HUDEP-2 (cell line): ENCODE data around the gene CDKAL1.
"Not testable (repeated sequence)": the region's sequence is repeated elsewhere in the genome, so short reads cannot be mapped to it uniquely, and the experiment has no call there.

ENCODE experiments used
- DNase-seq, 76 experiments: peaks; one replicate each; lab custom pipeline; 2025; ENCODE audit not compliant: unreplicated experiment in 76 of 76; lab: John Stamatoyannopoulos, UW

Gene CDKAL1

DNA sequence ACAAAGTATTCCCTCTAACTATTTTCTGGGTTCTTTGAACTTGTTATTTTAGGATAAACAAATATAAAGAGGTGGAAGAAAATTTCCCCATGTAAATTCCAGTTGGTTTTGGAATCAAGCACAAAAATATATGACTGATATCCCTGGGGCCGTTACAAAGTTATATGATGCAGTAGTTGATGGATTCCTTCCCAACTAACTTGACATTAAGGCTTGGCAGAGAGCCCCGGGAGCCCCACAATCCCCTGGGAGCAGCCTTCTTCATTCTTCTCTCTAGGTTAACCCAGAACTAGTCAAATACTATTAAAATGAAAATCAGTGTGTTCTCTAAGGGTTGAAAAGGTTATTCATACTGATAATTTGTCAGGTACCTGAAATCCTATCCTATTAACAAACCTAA lies 550.4 kb downstream of the CDKAL1 start:
- no peak for DNase-seq

DNA sequence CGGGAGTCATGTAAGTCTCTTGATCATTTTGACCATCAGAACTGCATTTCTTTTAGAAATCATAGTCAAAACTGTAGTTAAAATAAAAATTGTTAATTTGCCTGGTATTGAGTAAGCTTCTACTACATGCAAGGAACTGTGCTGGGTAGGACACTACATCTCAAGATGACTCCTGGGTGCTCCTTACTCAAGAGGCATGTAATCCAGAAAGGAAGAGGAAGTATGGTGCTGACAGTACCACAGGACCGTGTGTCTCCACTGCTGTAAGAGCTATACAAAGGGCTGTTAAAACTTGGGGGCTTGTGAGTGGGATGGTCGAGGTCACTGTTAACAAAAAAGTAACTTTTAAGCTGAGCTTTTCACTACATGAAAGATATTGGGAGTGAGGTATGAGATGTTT lies 551.0 kb downstream of the CDKAL1 start:
- DNase-seq: no peak

DNA sequence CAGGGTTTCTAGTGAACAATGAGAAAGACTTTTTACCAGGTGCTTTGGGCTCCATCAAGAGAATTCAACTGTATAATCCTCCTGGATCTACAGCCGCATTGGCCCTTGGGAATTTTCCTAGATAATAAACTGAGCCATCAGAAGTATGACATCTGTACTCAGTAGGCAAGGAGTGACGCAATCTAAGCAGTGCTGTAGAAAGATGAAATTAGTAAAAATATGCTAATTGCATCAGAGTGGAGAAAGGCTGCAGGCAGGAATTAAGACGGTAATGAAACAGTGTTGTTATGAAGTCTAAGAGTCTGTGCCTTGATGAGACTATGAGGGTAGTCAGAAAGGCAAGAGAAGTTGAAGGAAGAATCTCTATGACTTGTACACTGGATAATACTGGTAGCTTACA lies 551.4 kb downstream of the CDKAL1 start:
- no peak for DNase-seq

DNA sequence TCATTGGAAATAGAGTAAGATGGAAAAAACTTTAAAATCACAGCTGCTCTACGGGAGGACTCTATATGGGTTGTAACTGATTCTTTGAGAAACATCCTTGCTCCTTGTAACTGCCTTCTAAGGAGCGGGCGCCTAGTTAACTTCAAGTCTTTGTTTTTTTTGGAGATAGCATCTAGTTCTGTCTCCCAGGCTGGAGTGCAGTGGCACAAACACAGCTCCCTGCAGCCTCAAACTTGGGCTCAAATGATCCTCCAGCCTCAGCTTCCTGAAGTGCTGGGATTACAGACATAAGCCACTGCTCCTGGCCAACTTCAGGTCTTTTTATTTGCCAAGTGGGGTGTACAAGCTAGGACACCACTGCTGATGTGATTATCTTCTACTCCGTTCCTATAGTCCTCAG lies 552.9 kb downstream of the CDKAL1 start:
- DNase-seq: no peak

DNA sequence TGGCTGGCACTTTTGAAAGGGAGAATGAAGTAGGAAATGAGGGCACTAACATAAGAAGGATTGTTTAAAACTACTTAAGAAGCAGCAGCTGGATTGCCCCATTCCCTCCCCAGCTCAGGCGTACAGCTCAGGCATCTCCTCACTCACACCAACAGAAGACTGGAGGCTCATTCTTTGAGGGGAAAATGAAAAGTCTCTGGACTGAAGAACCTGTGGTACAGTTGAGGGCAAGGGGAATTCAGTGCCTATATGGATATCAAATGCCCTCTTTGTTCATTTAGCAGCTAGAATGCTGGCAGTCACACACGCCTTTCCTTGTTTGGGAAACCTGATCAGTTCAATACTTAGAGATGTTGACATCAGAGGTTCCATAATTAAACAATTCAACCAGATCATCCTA lies 557.2 kb downstream of the CDKAL1 start:
- no peak for DNase-seq

DNA sequence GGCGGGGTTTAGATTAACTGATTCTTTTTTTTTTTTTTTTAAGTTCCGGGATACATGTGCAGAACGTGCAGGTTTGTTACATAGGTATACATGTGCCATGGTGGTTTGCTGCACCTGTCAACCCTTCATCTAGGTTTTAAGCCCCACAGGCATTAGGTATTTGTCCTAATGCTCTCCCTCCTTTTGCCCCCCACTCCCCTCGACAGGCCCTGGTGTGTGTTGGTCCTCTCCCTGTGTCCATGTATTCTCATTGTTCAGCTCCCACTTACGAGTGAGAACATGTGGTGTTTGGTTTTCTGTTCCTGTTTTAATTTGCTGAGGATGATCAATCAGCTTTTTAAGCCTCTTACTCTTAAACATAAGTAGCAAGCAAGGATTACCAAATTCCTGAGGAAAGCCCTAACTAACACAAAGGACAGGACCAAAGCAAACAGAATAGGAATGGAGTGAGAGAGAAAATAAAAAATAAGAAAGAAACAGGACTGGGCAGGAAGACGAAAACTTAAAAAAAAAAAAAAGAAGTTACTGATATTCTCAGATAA lies 558.0 kb downstream of the CDKAL1 start:
- DNase-seq: not testable (repeated sequence)

DNA sequence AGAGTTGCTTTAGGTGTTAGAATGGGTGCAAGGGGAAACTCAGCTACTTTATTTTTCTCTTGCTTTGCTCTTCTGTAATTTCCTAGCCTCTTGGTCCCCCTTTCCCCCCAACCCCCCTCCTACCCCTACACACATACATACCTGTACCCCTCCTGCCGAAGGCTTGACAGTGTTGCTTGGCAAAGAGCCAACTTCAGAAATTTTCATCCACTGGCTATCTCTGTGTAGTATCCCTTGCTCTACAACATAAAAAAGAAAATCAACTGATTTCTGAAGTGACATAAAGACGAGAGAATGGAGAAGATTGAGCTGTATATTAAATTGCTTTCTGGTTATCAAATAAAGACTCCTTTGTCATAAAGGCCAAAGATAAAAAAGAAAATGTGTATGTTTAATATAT lies 561.2 kb downstream of the CDKAL1 start:
- no peak for DNase-seq

DNA sequence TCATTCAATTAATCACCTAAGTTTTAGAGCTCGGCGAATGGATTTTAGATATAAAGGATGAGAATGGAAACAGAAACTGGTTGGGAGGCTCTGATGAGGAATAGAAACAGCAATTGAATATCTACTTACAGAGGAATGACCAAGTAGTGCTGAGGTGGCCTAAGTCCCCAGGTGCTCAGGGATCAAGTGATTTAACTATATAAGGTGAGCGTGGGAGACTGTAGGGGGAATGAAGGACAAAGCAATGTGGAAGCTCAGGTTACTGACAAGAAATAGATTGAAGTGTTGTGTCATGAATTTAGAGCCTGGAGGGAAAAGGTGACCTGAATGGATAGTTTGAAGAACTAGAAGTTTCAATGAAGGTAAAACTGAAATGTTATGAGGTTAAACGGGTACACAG lies 563.9 kb downstream of the CDKAL1 start:
- DNase-seq: no peak

DNA sequence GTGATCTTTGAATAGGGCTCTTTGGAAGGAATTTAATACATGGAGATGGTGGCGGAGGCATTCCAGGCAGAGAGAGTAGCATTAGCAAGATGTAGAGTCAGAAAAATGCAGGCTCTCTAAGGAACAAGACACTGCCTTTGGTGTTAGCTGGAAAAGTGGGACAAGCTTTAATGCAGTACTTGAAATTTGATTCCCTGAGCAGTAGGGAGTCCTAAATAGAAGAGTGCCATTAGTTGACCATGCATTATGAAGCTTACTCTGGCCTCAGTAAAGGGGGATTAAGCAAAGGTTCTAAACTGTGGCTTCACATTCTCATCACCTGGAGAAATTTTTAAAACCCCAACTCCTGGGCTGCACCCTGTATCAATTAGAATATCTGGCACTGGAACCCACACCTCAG lies 564.5 kb downstream of the CDKAL1 start:
- no peak for DNase-seq

DNA sequence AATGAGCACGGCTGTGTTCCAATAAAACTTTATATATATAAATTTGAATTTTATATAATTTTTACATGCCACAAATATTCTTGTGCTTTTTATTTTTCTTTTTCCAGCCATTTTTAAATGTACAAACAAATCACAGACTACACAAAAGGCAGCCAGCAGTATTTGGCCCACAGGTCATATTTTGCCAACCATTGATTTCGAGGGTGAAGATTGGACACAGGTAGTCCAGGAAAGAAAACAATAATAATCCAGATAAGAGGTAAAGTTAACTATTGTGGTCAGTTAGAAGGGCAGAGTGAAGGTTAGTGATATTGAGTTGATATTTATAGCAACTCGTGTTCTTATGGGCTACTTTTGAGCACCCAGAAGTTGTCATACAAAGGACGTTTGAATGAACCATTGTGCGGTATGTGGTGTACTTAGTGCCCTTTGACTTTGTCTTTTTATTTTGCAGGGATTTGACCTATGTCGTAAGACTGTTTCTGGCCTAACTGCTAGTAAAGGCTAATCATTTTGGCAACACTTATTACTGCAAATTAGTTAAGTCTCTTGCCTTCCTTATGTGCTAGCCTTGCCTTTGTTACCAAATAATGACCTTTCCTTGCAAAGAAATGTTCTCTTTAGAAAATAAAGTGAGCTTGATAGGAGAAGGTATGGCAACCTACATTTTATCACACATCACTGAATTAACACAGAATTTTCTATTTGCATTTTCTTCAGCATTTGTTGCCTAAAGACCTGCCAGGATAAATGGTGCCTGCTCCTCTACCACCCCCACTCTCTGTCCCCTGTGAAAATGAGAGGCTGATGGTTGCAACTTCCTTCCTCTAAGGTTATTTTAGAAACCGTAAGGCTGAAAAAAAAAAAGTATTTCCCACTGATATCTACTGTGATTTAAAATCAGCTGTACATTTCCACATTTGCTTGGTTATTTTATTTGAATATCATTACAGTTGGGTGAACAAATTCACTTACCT lies 565.4 kb downstream of the CDKAL1 start:
- DNase-seq: no peak

DNA sequence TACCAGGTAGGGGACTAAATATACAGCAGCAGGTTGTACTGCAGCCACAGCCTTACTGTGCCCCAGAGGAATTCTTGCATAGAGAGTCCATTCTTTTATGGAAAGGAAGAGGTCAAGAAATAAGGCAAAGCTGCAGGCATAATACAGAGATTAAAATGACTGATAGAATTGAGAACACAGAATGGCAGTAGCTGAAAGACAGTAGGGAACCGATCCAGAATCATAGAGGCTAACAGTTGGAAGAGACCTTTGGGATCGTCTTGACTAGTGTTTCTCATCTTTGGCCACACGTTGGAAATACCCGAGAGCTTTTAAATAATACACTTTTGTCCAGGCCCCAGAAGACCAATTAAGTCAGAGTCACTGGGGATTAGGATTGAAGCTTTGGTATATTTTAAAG lies 566.7 kb downstream of the CDKAL1 start:
- DNase-seq: no peak

DNA sequence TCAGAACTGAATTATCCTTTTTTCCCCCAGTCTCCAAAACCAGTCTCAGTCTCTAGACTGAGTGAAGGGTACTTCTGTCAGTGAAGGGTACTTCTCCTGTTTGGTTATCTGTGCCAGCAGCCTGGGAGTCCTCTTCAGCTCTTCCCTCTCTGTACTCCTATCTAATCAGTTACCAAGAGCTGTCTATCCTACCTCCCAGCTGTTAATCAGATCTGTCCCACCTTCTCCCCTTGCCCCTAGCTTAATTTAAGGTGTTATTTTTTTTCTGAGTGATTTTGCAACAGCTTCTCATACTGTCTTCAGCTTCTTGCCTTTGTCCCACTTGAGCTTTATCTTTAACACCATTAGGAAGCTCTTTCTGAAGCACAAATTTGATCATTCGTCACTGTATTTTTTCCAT lies 567.4 kb downstream of the CDKAL1 start:
- DNase-seq: peak in 62 of 76 experiments; percentile 9 to 84 (median 41)

DNA sequence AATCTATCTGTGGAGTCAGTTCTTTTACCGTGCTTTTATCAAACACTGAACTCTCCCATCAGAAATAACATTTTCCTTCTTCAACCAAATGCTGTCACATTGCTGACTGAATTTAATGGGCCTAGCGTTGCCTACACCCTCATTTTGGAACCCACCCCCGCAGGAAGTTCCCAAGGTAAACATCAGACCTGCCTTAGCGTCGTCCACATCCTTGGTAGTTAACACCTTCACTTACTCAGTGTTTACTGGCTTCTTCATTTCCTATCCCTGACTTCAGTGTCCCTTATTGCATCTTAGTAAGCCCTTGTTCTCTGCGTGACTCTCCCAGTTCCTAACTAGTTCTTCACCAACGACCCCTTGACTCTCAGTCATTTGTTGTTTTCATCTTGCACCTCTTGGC lies 567.9 kb downstream of the CDKAL1 start:
- no peak for DNase-seq

DNA sequence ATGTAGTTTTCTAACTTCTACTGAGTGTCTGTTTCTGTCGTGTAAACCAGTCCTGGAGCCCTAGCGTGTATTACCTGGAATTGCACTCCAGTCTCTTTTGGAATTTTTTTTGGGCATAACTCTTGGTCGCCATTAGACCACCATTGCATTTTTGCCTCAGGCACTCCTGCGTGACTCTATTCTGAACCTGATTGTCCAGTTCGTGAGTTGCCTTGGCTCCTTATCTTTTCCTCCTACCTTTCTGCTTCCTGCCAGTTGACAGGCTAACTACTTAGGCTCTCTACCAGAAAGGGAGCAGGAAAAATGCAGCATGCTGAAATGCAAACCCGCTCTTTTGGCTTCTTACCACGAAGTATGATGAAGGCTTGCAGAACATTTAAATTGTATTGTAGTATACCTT lies 568.4 kb downstream of the CDKAL1 start:
- DNase-seq: no peak

DNA sequence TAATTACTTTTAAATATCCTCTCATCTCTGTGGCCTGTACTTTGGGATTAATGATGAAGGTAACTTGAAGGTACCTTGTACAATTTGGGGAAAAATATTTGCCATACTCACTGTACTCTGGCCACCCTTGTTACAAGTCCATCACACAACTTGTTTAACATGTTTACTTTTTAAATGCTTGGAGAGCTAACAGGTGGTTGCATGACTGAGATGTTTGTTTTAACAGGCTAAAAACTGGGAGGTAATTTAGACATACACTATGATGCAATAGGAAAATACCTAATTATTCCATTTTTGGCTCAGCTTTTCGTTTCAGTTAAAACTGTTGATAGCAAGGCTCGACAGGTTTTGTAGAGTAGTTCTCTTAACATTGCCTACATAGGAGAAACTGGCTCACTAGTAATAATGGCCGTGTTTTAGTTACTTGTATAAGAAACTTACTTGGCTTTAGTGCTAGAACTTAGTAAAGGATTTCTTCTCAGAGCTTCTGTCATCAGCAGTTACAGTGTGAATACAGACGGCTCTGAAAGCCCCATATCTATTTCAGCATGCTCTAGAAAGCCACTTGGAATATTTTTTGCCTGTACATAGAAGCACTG lies 569.5 kb downstream of the CDKAL1 start:
- no peak for DNase-seq

DNA sequence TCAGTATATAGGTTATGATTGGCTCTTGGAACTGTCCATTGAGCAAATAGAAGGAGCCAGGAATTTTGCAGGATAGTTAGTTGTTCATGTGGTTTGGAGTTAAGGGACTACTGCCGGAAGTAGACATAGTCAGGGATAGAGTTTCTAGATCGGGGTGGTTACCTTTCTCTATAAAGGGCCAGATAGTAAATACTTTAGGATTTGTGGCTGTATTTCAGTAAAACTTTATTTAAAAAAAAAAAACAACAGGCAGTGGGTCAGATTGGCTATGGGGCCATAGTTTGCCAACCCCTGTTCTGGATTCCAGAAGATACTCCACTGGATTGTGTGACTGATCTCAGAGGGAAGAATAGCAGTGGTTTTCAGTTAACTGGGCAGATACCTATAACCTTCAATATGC lies 570.0 kb downstream of the CDKAL1 start:
- DNase-seq: no peak

DNA sequence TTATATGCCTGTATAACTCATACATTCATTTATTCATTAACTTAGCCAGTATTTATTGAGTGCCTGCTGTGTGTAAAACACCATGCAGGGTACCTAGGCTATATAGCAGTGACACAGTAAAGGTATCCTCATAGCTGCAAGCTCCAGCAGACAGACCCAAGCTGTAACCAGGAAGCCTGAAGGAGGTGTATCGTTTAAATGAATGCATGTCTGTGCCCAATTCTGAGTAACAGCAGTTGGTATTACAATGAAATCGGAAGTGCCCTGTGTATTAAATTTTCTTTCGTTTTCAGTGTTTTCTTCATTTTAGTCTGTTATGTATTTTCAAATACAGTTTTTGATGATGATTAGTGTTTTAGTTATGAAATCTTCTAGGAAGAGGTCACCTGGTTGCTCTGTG lies 573.5 kb downstream of the CDKAL1 start:
- no peak for DNase-seq

DNA sequence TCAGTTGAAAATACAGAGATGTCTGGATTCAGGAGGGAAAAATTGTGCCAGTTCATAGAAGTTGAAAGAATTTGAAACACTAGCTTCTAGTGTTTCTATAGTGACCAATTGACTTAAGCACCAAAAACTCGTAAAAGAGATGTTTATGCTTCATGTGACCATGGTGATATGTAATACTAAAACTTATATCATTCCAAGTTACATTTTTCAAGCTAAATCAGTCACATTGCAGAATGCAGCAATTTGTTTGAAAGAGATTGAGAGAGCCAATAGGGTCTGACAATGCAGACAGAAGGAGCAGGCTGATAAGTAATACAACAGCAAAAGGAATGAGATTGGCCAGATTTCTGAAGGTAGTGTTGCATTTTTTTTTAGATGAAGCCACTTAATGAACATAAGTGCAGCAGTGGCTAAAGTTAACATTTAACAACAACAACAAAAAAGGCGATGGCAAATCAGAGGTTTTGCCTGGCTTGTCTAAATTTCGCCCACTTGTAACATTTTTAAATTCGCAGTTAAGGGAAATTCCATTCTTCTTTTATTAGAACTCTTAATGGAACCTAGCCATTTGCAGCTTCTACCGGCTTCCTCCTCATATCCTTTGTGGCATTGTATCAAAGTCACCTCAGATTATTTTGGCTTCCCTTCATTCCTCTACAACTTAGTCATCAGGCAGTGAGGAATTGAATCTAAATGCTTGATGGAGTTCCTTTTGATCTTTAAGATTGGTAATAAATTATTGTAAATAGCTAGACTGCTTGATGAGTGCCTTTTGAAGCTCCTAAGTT lies 575.3 kb downstream of the CDKAL1 start:
- peak in 7 of 76 experiments; percentile 5 to 29 (median 11) for DNase-seq

DNA sequence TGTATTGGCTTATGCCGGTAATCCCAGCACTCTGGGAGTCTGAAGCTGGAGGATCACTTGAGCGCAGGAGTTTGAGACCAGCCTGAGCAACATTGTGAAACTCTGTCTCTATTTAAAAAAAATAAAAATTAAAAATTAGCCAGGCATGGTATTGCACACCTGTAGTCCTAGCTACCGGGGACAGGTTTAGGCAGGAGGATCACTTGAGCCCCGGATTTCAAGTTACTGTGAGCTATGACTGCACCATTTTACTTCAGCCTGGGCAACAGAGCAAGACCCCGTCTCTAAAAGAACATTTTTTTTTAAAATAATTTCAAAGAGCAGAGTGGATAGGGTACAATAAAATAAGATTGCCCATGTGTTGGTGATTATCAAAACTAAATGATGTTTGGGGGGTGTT lies 576.4 kb downstream of the CDKAL1 start:
- no peak for DNase-seq

DNA sequence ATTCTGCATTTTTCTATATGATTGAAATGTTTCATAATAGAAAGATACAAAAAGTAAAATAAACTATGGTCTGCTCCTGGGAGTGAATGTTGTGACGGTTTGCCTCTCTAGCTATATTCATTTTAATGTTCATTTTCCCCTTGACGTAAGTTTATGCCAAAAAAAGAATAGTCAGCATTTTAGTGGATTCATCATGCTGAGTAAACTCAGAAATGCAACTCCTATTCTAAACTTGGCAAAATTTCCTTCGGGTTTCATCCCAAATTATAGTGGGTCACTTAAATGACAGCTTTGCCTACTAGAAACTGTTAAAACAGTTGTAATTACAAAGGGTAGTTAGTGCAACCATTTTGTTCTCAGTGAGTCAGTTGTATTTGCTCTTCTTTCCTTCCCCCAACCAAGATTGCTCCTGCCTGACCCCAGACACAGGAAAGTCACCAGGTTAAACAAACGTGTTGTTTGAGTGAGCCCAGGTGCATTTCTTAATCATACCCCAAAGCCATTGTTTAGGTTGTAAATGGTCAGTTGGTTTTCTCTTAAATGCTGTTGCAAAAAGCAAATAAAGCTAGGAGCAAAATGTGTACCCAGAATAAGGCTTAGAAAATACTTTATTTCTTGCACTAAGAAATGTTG lies 577.0 kb downstream of the CDKAL1 start:
- no peak for DNase-seq

DNA sequence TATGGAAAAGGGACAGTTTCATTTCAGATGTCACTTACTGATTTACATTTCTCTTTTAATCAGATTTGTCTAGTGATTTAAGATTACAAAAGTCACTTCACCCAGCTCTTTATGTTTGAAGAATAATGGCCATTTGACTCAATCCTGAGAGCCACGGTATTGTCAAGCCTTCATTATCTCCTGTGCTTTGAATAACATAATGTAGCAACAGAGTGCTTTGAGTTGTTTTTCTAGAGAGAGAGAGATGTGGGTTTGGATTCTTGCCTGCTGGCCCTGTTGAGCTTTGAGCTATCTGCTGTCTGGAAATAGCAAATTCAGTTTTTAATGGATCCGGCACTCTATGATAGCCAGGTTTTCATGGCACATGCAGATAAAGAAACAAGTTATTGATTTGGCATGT lies 580.9 kb downstream of the CDKAL1 start:
- DNase-seq: no peak
